GM23248 (cell line): ENCODE data around the gene SLC25A4. TPM values are rescaled to one million over a fixed set of nuclear protein-coding genes. Genes with fewer than 3 reads are reported as not detected.

Experiments
- DNase-seq: peaks from one replicate; pipeline ENCODE4 v3.0.0-alpha.2; 2015
- H2AFZ ChIP-seq: fragments of 200-600 bp; sonication (generic); 2 replicates; pipeline ENCODE4 v1.6.1; 2016; ENCODE audit warnings: antibody characterized with exemption
- H3F3A ChIP-seq: fragments of 200-600 bp; sonication (generic); 2 replicates; pipeline ENCODE4 v1.6.1; 2016; ENCODE audit warnings: mild to moderate bottlenecking, antibody characterized with exemption, mixed run types; ENCODE audit not compliant: insufficient read depth
- H3K27ac ChIP-seq: fragments of 200-600 bp; sonication (generic); 2 replicates; pipeline ENCODE4 v1.5.1; 2016; ENCODE audit warnings: mild to moderate bottlenecking
- H3K27me3 ChIP-seq: fragments of 200-600 bp; sonication (generic); replicated peaks from 2 replicates; pipeline ENCODE4 v1.6.1; 2016; ENCODE audit warnings: mild to moderate bottlenecking; ENCODE audit not compliant: insufficient read depth
- H3K36me3 ChIP-seq: fragments of 200-600 bp; sonication (generic); 2 replicates; pipeline ENCODE4 v1.6.1; 2016; ENCODE audit warnings: low read depth, mild to moderate bottlenecking
- H3K4me1 ChIP-seq: fragments of 200-600 bp; sonication (generic); 2 replicates; pipeline ENCODE4 v1.6.1; 2016; ENCODE audit warnings: mild to moderate bottlenecking; ENCODE audit not compliant: insufficient read depth
- H3K4me2 ChIP-seq: fragments of 200-600 bp; sonication (generic); one replicate; pipeline ENCODE4 v1.6.1; 2016; ENCODE audit warnings: mild to moderate bottlenecking; ENCODE audit not compliant: unreplicated experiment
- H3K4me3 ChIP-seq: fragments of 200-600 bp; sonication (generic); 2 replicates; pipeline ENCODE4 v1.5.1; 2016; ENCODE audit warnings: mild to moderate bottlenecking
- H3K79me2 ChIP-seq: fragments of 200-600 bp; sonication (generic); 2 replicates; pipeline ENCODE4 v1.6.1; 2016; ENCODE audit warnings: mild to moderate bottlenecking; ENCODE audit not compliant: insufficient read depth
- H3K9ac ChIP-seq: fragments of 200-600 bp; sonication (generic); 2 replicates; pipeline ENCODE4 v1.6.1; 2016; ENCODE audit warnings: mild to moderate bottlenecking
- H3K9me2 ChIP-seq: fragments of 200-600 bp; sonication (generic); 2 replicates; pipeline ENCODE4 v1.6.1; 2016; ENCODE audit warnings: mixed run types, mild to moderate bottlenecking, moderate library complexity; ENCODE audit not compliant: insufficient read depth
- H3K9me3 ChIP-seq: fragments of 200-600 bp; sonication (generic); one replicate; pipeline ENCODE4 v1.6.1; 2017; ENCODE audit warnings: low read depth
- H4K20me1 ChIP-seq: fragments of 200-600 bp; sonication (generic); 2 replicates; pipeline ENCODE4 v1.6.0; 2016; ENCODE audit not compliant: insufficient read depth
- EZH2 ChIP-seq: fragments of 200-600 bp; sonication (generic); IDR thresholded peaks from 2 replicates; pipeline ENCODE4 v1.6.1; 2018; ENCODE audit warnings: antibody characterized with exemption, mild to moderate bottlenecking; ENCODE audit not compliant: insufficient read depth, poor library complexity, severe bottlenecking
- EZH2phosphoT487 ChIP-seq: fragments of 200-600 bp; sonication (generic); IDR thresholded peaks from 2 replicates; pipeline ENCODE4 v1.6.1; 2018; ENCODE audit warnings: antibody characterized with exemption, moderate library complexity, mild to moderate bottlenecking, low read depth; ENCODE audit not compliant: insufficient read depth
- WGBS, 2 experiments: methylation state at CpG; one replicate each; pipeline ENCODE4 v1.1.6; 2015 to 2017; ENCODE audit warnings: low lambda C conversion rate in 2 of 2, low coverage in 1 of 2; ENCODE audit errors: missing lambda C conversion rate in 2 of 2; 5-methylcytosine and 5-hydroxymethylcytosine counted together
- in situ Hi-C: fragments of 300-500 bp; cut with MboI; formaldehyde crosslinking; loops from 2 replicates; pipeline ENCODE4 v1.15.0; 2020
- polyA plus RNA-seq: library from polyadenylated mRNA; unstranded; fragments of >200 nt; fragmentation: Nextera tagmentation; extraction: Ambion mirVana; gene quantifications from 2 replicates; pipeline ENCODE4 v1.2.1, GENCODE V29; 2016
- total RNA-seq: library from RNA; depleted of rRNA; stranded (reverse); fragments of >200 nt; shearing (Covaris generic); gene quantifications from 2 replicates; pipeline ENCODE4 v1.2.3, GENCODE V29; 2014

SLC25A4 gene
- total and polyA plus RNA-seq, 2 experiments from 2014 or later: 6.5 to 28.1 TPM

GRCh38 chr4:185171373-185172071 lies 28.5 kb downstream of the SLC25A4 start:
- in situ Hi-C loops: no loop called here
- Histone ChIP-seq H3K27ac (no peak overlapping the region), H3K27me3 (no peaks in the 10 kb centered on the region), H3K4me2 (no peak overlapping the region), H3K9me2 (no peaks in the 10 kb centered on the region), H3K4me1 (0 out of 2 replicates have a peak, but pooled peaks cover 3% of the 10 kb centered on the region), H3K79me2 (no peaks in the 10 kb centered on the region; the same call in 1 of the 2 replicates), H2AFZ (no peak overlapping the region), H3K4me3 (no peak overlapping the region), H3K36me3 (peaks cover 29% of the 10 kb centered on the region), H4K20me1 (no peaks in the 10 kb centered on the region), H3K9me3 (no peaks in the 10 kb centered on the region), H3K9ac (no peak overlapping the region), H3F3A (peaks cover 6% of the 10 kb centered on the region; the same call in 1 of the 2 replicates)
- no peak for DNase-seq
- 97 to 100% methylated on average over 2 of the region's 2 CpGs for WGBS, 2 experiments
- no peak for TF ChIP-seq EZH2
- no peak for TF ChIP-seq EZH2phosphoT487

DNA sequence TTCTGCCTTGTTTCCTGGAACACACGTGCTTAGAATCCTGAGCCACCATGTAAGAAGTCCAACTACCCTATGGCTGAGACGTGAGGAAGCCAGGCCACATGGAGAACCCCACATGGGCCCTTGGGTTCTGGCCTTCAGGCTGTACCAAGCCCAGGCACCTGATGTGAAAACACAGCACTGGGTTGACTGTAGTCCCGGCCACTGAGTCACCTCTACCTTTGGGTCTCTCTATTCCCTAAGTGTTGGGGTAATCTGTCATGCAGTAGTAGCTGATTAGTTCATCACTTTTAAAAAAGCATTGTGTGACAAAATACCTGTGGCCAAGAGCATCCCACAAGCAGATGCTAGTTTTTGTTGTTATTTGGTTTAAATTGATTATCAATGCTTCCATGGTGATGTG lies 36.4 kb downstream of the SLC25A4 start:
- peaks cover 59% of the 10 kb centered on the region for H3K79me2 ChIP-seq
- peaks cover 14% of the 10 kb centered on the region for H3K36me3 ChIP-seq
- H3K27me3 ChIP-seq: no peaks in the 10 kb centered on the region
- peaks cover 19% of the 10 kb centered on the region for H3K4me1 ChIP-seq
- H3K27ac ChIP-seq: no peak overlapping the region
- DNase-seq: no peak
- H3K9me2 ChIP-seq: no peaks in the 10 kb centered on the region
- no peak overlapping the region for H3K4me2 ChIP-seq
- TF ChIP-seq EZH2: no peak
- TF ChIP-seq EZH2phosphoT487: no peak
- no peaks in the 10 kb centered on the region for H3K9me3 ChIP-seq
- H3F3A ChIP-seq: peaks cover 6% of the 10 kb centered on the region; the same call in 1 of the 2 replicates
- no peak overlapping the region for H3K9ac ChIP-seq
- WGBS, 2 experiments: 92 to 97% methylated on average over 3 of the region's 3 CpGs
- H4K20me1 ChIP-seq: no peaks in the 10 kb centered on the region
- H3K4me3 ChIP-seq: no peak overlapping the region
- no peak overlapping the region for H2AFZ ChIP-seq
- in situ Hi-C loops: no loop called here

DNA sequence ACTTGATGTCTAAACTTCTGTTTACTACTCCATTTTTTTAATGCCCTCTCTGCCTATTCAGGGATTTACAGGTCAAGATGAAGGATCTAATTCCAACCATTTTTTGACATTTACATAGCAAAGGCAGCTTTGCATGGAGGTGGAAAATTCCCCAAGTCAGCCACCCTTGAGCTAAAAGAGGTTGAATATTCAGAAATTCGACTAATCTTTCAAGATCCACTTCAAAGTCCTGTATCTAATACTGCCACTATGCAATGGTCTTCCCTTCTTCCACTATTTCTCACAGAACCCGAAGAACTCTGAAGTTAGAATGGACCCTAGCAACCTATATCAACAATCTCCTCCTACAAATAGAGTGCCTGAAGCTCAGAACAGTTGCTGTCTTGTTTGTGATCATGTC lies 39.2 kb downstream of the SLC25A4 start:
- H3K4me2 ChIP-seq: no peak overlapping the region
- peaks cover 19% of the 10 kb centered on the region for H3K4me1 ChIP-seq
- H3K9me2 ChIP-seq: no peaks in the 10 kb centered on the region
- H3K9ac ChIP-seq: no peak overlapping the region
- DNase-seq: no peak
- no peaks in the 10 kb centered on the region for H4K20me1 ChIP-seq
- no peak overlapping the region for H2AFZ ChIP-seq
- TF ChIP-seq EZH2phosphoT487: no peak
- TF ChIP-seq EZH2: no peak
- H3K4me3 ChIP-seq: no peak overlapping the region
- no peaks in the 10 kb centered on the region for H3K9me3 ChIP-seq
- H3F3A ChIP-seq: peaks cover 14% of the 10 kb centered on the region; the same call in 1 of the 2 replicates
- 32 to 38% methylated on average over 2 of the region's 2 CpGs for WGBS, 2 experiments
- peaks cover 5% of the 10 kb centered on the region; the same call in 1 of the 2 replicates for H3K36me3 ChIP-seq
- H3K27ac ChIP-seq: no peak overlapping the region
- in situ Hi-C loops: no loop called here
- H3K79me2 ChIP-seq: peaks cover 82% of the 10 kb centered on the region
- no peaks in the 10 kb centered on the region for H3K27me3 ChIP-seq

DNA sequence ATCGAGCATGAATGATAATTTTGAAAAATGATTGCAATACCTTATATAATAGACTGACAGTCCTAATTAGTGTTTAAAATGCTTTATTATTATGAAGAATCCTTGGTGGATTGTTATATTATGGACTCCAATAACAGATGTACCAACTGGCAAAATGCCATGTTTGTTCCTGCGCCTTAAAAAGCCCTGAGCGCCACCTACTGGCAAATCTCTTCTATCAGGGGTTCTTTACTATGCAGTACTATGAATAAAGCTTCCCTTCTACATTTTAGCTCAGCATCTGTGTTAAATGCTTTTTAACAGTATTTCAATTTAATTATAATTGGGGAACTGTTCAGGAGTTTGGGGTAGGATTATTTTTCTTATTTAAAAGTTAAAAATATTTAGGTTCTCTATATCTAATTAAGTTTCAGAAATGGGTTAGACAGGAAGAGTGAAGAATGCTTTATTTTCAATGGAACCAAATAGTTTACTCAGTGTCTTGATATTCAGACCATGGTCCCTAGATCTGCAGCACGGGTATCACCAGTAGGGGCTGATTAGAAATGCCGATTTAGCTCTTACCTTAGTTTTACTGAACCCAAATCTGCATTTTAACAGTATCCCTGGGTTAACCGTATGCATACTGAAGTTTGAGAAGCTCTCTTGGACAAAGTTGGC lies 40.7 kb downstream of the SLC25A4 start:
- no peaks in the 10 kb centered on the region for H3K27me3 ChIP-seq
- TF ChIP-seq EZH2phosphoT487 (no peak), EZH2 (no peak)
- H3K36me3 ChIP-seq: peaks cover 9% of the 10 kb centered on the region; the same call in 1 of the 2 replicates
- H3K79me2 ChIP-seq: peaks cover 83% of the 10 kb centered on the region
- WGBS, 2 experiments: 44 to 46% methylated on average over 6 of the region's 6 CpGs
- H3K4me1 ChIP-seq: peaks cover 19% of the 10 kb centered on the region
- H3K9me2 ChIP-seq: no peaks in the 10 kb centered on the region
- no peaks in the 10 kb centered on the region for H3K9me3 ChIP-seq
- peak; percentile 96 for DNase-seq
- H4K20me1 ChIP-seq: no peaks in the 10 kb centered on the region
- H3F3A ChIP-seq: peaks cover 14% of the 10 kb centered on the region; the same call in 1 of the 2 replicates
- in situ Hi-C loops: no loop called here
- no peak overlapping the region for H3K9ac ChIP-seq
- H2AFZ ChIP-seq: no peak overlapping the region
- no peak overlapping the region for H3K4me3 ChIP-seq
- no peak overlapping the region for H3K27ac ChIP-seq
- H3K4me2 ChIP-seq: no peak overlapping the region
